Measurements from ENCODE around the gene SLU7. TPM values are rescaled to one million over a fixed set of nuclear protein-coding genes. Genes with fewer than 3 reads are reported as not detected.
A peak's percentile ranks its signal among the peaks of the same experiment; 100 is the strongest.

SLU7 gene
- polyA plus RNA-seq, 1 experiment: 12.5 TPM

DNA sequence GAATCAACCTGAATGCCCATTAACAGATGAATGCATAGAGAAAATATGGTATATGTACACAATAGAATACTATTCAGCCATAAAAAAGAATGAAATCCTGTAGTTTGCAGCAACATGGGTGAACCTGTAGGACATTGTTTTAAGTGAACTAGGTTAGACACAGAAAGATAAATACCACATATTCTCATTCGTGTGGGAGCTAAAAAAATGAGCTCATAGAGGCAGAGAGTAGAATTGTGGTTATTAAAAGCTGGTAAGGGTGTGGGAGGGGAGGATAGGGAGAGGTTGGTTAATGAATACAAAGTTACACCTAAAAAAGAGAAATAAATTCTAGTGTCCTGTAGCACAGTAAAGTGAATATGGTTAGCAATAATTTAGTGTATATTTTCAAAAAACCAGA lies 26.3 kb upstream of the SLU7 start:
- H3K36me3 ChIP-seq (ENCODE audit: control insufficient read depth, insufficient read depth, low read length): no peaks in the 10 kb centered on the region
- CTCF ChIA-PET: no interaction called here
- no peak for DNase-seq (ENCODE audit: low read depth)
- no peak overlapping the region for H3K4me3 ChIP-seq (ENCODE audit: low read depth, low read length)
- TF ChIP-seq, protein P1, sequence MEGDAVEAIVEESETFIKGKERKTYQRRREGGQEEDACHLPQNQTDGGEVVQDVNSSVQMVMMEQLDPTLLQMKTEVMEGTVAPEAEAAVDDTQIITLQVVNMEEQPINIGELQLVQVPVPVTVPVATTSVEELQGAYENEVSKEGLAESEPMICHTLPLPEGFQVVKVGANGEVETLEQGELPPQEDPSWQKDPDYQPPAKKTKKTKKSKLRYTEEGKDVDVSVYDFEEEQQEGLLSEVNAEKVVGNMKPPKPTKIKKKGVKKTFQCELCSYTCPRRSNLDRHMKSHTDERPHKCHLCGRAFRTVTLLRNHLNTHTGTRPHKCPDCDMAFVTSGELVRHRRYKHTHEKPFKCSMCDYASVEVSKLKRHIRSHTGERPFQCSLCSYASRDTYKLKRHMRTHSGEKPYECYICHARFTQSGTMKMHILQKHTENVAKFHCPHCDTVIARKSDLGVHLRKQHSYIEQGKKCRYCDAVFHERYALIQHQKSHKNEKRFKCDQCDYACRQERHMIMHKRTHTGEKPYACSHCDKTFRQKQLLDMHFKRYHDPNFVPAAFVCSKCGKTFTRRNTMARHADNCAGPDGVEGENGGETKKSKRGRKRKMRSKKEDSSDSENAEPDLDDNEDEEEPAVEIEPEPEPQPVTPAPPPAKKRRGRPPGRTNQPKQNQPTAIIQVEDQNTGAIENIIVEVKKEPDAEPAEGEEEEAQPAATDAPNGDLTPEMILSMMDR (IDR thresholded peaks at IDR 0.05; ENCODE audit: insufficient read depth, low read depth, low read length): no peak
- peaks cover 3% of the 10 kb centered on the region; the same call in 1 of the 2 replicates for H3K27me3 ChIP-seq (ENCODE audit: control insufficient read depth, insufficient read depth, low read length)
- POLR2A ChIA-PET: no interaction called here

DNA sequence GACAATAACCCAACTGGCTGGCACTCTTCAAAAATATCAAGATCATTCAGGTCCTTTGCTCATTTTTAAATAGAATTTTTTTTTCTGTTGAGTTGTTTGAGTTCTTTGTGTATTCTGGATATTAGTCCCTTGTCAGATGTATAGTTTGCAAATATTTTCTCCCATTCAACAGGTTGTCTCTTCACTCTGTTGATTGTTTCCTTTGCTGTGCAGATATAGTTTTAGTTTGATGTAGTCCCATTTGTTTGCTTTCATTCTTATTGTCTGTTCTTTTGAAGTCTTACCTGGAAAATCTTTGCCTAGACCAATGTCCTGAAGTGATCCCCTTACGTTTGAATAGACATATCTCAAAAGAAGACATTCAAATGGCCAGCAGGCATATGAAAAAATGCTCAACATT lies 25.5 kb upstream of the SLU7 start:
- TF ChIP-seq, protein P1 (IDR thresholded peaks at IDR 0.05; ENCODE audit: insufficient read depth, low read depth, low read length): no peak
- DNase-seq (ENCODE audit: low read depth): no peak
- Histone ChIP-seq H3K4me3 (ENCODE audit: low read depth, low read length) (no peak overlapping the region), H3K27me3 (ENCODE audit: control insufficient read depth, insufficient read depth, low read length) (peaks cover 3% of the 10 kb centered on the region; the same call in 1 of the 2 replicates), H3K36me3 (ENCODE audit: control insufficient read depth, insufficient read depth, low read length) (no peaks in the 10 kb centered on the region)
- ChIA-PET POLR2A (no interaction called here), CTCF (no interaction called here)

DNA sequence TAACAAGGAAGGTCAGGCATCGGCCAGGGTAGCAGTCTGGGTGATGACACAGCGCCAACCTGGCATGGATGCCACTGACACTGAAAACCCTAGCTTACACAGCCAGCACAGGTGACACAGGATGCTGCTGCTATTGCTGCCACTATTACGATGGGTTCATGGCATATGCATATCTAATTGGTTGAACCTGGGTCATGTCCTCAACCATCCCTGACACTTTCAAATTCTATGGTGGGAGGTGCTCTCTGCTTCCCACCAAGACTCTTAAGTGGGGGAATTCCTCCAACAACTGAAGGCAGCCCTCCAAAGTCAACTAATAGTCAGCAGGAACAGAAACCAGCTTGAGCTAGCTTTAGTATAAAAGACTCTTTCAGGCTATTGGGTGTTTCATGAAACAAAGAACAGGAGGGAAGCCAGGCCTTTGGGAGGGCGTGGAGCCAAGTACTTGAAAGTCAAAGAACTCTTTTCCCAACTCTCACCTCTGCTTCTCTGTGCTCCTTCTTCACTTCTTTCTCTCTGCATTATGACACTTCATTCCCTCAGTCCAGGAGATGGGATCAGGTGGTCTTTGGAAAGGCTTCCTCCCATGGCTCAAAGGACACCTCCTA lies 24.0 kb upstream of the SLU7 start:
- ChIA-PET POLR2A (no interaction called here), CTCF (interaction anchor here (5.9 kb wide), 1 partner anchor 17 kb away, joined by 108 read pairs; the partner anchor contains the start of gene PTTG1)
- TF ChIP-seq, protein P1 (IDR thresholded peaks at IDR 0.05; ENCODE audit: insufficient read depth, low read depth, low read length): no peak
- Histone ChIP-seq H3K4me3 (ENCODE audit: low read depth, low read length) (no peak overlapping the region), H3K27me3 (ENCODE audit: control insufficient read depth, insufficient read depth, low read length) (peaks cover 3% of the 10 kb centered on the region; the same call in 1 of the 2 replicates), H3K36me3 (ENCODE audit: control insufficient read depth, insufficient read depth, low read length) (no peaks in the 10 kb centered on the region)
- no peak for DNase-seq (ENCODE audit: low read depth)

DNA sequence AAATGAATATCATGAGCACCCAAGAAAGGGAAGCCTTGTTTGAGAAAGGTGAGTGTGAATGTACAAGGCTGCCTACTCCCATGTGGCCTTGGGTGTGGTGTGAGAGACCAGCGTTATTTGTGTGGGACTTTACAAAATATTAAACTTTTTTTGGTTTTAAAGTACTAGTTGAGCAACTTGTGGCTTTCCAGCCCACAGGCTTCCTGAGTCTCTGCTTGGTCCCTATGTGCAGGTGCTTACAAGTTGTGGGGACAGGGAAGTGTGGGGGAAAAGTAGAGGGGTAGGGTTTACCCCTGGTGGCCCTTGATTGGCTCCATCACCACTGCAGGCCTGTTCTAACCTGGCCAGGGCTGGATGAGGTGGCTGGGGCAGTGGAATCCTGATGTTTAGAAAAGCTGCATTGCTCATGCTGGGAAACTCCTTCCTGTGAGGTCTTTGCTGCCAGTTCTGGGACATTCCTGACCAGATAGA lies 22.5 kb upstream of the SLU7 start:
- TF ChIP-seq, protein P1 (IDR thresholded peaks at IDR 0.05; ENCODE audit: insufficient read depth, low read depth, low read length): no peak
- Histone ChIP-seq H3K36me3 (ENCODE audit: control insufficient read depth, insufficient read depth, low read length) (no peaks in the 10 kb centered on the region), H3K27me3 (ENCODE audit: control insufficient read depth, insufficient read depth, low read length) (peaks cover 3% of the 10 kb centered on the region; the same call in 1 of the 2 replicates), H3K4me3 (ENCODE audit: low read depth, low read length) (no peak overlapping the region)
- DNase-seq (ENCODE audit: low read depth): no peak
- CTCF ChIA-PET: interaction anchor here (0.9 to 5.9 kb wide), 5 partner anchors 12 to 67 kb away, joined by 3 to 108 read pairs (median 33); partner anchors contain the start of gene PTTG1
- POLR2A ChIA-PET: no interaction called here

DNA sequence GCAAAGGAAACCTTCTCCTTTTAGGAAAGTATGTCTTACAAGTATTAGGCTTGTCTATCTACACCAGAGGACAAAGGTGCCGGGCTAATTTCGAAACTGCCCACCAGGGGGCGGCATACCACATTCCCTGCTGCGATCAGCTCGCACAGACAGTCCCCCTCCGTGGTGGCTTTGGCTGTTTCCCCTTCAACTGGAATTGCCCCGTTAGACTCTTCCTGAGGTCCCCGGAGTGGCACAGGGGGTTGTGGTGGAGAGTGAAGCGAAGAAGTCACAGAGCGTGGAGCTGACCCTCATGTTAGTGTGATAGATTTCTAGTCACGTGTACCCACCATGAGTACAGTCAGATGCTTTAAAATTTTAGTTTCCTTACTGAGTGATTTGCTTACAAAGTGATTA lies 20.3 kb upstream of the SLU7 start:
- POLR2A ChIA-PET: no interaction called here
- CTCF ChIA-PET: interaction anchor here (0.6 to 5.9 kb wide), 18 partner anchors 9 to 1087 kb away, joined by 3 to 108 read pairs (median 14); partner anchors contain the start of genes PTTG1 and SLU7
- TF ChIP-seq, protein P1 (IDR thresholded peaks at IDR 0.05; ENCODE audit: insufficient read depth, low read depth, low read length): peak; percentile 93

More for the DNA sequence above, 20.3 kb upstream of the SLU7 start:
- peaks cover 3% of the 10 kb centered on the region; the same call in 1 of the 2 replicates for H3K27me3 ChIP-seq (ENCODE audit: control insufficient read depth, insufficient read depth, low read length)
- H3K36me3 ChIP-seq (ENCODE audit: control insufficient read depth, insufficient read depth, low read length): no peaks in the 10 kb centered on the region
- DNase-seq (ENCODE audit: low read depth): no peak
- H3K4me3 ChIP-seq (ENCODE audit: low read depth, low read length): peak overlapping the region; percentile 47

Data from BJ (cell line).